B cell (primary cell): Measurements from ENCODE around the gene CEP19. TPM values are rescaled to one million over a fixed set of nuclear protein-coding genes. Genes with fewer than 3 reads are reported as not detected.
"Not testable (repeated sequence)": the region's sequence is repeated elsewhere in the genome, so short reads cannot be mapped to it uniquely, and the experiment has no call there.

Experiments
- ATAC-seq: fragments of 200-7000 bp; cut with Tn5 transposase; one replicate; pipeline ENCODE4 v1.10.0; 2021; ENCODE audit warnings: low read depth, mild to moderate bottlenecking, moderate number of reproducible peaks, moderate library complexity
- CTCF ChIA-PET: fragments of 350-600 bp; sonication (Branson Sonifier 250); formaldehyde crosslinking; loops from one replicate; lab custom pipeline; 2021; ENCODE audit warnings: antibody characterized with exemption, inconsistent platforms; lab: Charles Lee
- POLR2A ChIA-PET: fragments of 350-600 bp; sonication (Branson Sonifier 250); formaldehyde crosslinking; loops from one replicate; lab custom pipeline; 2021; ENCODE audit warnings: antibody characterized with exemption; lab: Charles Lee
- DNase-seq: peaks from one replicate; pipeline ENCODE4 v3.0.0; 2013
- H2AFZ ChIP-seq: 2 replicates; pipeline ENCODE4 v1.6.1; 2012; ENCODE audit warnings: mild to moderate bottlenecking, low read depth, low read length; ENCODE audit not compliant: insufficient read depth, poor library complexity, severe bottlenecking
- H3K27ac ChIP-seq, 2 donors: 1 replicate in 1 of 2; 2 replicates in 1 of 2; pipeline ENCODE4 v1.5.1; 2012 to 2013; ENCODE audit warnings: low read length in 2 of 2, mild to moderate bottlenecking in 2 of 2, moderate library complexity in 1 of 2
- H3K27me3 ChIP-seq, 4 experiments: fragments of 200-600 bp in 1 of 4; sonication (generic) in 1 of 4; replicated peaks in 1 of 4; 1 replicate in 2 of 4; 2 replicates in 2 of 4; pipeline versions ENCODE4 v1.6.1 to v1.7.0; 2013 to 2016; ENCODE audit warnings: low read length in 3 of 4, mild to moderate bottlenecking in 2 of 4, mixed read lengths in 1 of 4, moderate library complexity in 1 of 4; ENCODE audit not compliant: insufficient read depth in 4 of 4, control insufficient read depth in 3 of 4; ENCODE audit errors: control extremely low read depth in 1 of 4
- H3K36me3 ChIP-seq, 2 experiments: replicated peaks in 1 of 2; 1 replicate in 1 of 2; 2 replicates in 1 of 2; pipeline versions ENCODE4 v1.6.1 to v1.7.1; 2013; ENCODE audit warnings: low read length in 1 of 2; ENCODE audit not compliant: insufficient read depth in 2 of 2, control insufficient read depth in 1 of 2; ENCODE audit errors: control extremely low read depth in 1 of 2, extremely low read depth in 1 of 2
- H3K4me1 ChIP-seq, 2 donors: fragments of 200-600 bp in 1 of 2; sonication (generic) in 1 of 2; 1 replicate in 1 of 2; 2 replicates in 1 of 2; pipeline versions ENCODE4 v1.5.1 to v1.6.1; 2013 to 2017; ENCODE audit warnings: low read length in 2 of 2; ENCODE audit not compliant: control insufficient read depth in 2 of 2, insufficient read depth in 2 of 2
- H3K4me2 ChIP-seq: replicated peaks from 2 replicates; pipeline ENCODE3; 2012; ENCODE audit warnings: mild to moderate bottlenecking, low read depth, low read length; ENCODE audit not compliant: poor library complexity, severe bottlenecking
- H3K4me3 ChIP-seq, 5 experiments: fragments of 200-600 bp in 1 of 5; sonication (generic) in 1 of 5; 1 replicate in 3 of 5; 2 replicates in 2 of 5; pipeline versions ENCODE4 v1.5.1 to v1.7.0; 2011 to 2016; ENCODE audit warnings: low read length in 4 of 5, mild to moderate bottlenecking in 4 of 5, low read depth in 2 of 5, control low read depth in 1 of 5, moderate library complexity in 1 of 5; ENCODE audit not compliant: insufficient read depth in 1 of 5; ENCODE audit errors: control extremely low read depth in 1 of 5, extremely low read depth in 1 of 5
- H3K79me2 ChIP-seq: fragments of 200-600 bp; sonication (generic); one replicate; pipeline ENCODE4 v1.6.0; 2016; ENCODE audit warnings: low read length; ENCODE audit not compliant: control insufficient read depth, insufficient read depth
- H3K9ac ChIP-seq: fragments of 200-600 bp; sonication (generic); 2 replicates; pipeline ENCODE4 v1.6.1; 2017; ENCODE audit warnings: mild to moderate bottlenecking, low read length, moderate library complexity
- H3K9me3 ChIP-seq, 3 donors: one replicate each; pipeline versions ENCODE4 v1.6.1 to v1.7.1; 2013; ENCODE audit warnings: low read length in 2 of 3; ENCODE audit not compliant: control insufficient read depth in 2 of 3, insufficient read depth in 1 of 3; ENCODE audit errors: control extremely low read depth in 1 of 3
- H4K20me1 ChIP-seq: 2 replicates; pipeline ENCODE4 v1.6.0; 2012; ENCODE audit warnings: mild to moderate bottlenecking, low read length; ENCODE audit not compliant: insufficient read depth, control insufficient read depth, poor library complexity, severe bottlenecking
- H3K27ac Mint-ChIP-seq: one replicate; pipeline ENCODE4 v1.8.0; 2021; ENCODE audit warnings: mixed read lengths
- H3K27me3 Mint-ChIP-seq: one replicate; pipeline ENCODE4 v1.8.0; 2021; ENCODE audit warnings: mixed read lengths
- H3K4me1 Mint-ChIP-seq: one replicate; pipeline ENCODE4 v1.8.0; 2021; ENCODE audit warnings: mixed read lengths
- H3K4me3 Mint-ChIP-seq: one replicate; pipeline ENCODE4 v1.8.0; 2021; ENCODE audit warnings: mixed read lengths
- H3K9me3 Mint-ChIP-seq: one replicate; pipeline ENCODE4 v1.8.0; 2022; ENCODE audit warnings: mixed read lengths; ENCODE audit not compliant: insufficient read depth
- CTCF ChIP-seq: fragments of 200-600 bp; IDR thresholded peaks from one replicate; pipeline ENCODE4 v1.8.0; 2022; ENCODE audit warnings: antibody characterized with exemption, mild to moderate bottlenecking
- EZH2 ChIP-seq: IDR thresholded peaks from 2 replicates; pipeline ENCODE4 v1.6.1; 2012; ENCODE audit warnings: borderline replicate concordance, low read depth, mild to moderate bottlenecking, moderate library complexity, low read length; ENCODE audit not compliant: insufficient read depth, poor library complexity, severe bottlenecking
- WGBS: methylation state at CpG from one replicate; pipeline ENCODE4 v1.1.5; 2013; ENCODE audit warnings: missing lambda C conversion rate; ENCODE audit not compliant: insufficient coverage; 5-methylcytosine and 5-hydroxymethylcytosine counted together
- intact Hi-C: fragments of 100-400 bp; cut with micrococcal nuclease; formaldehyde crosslinking; loops from one replicate; pipeline ENCODE4 v1.10.0; 2022
- polyA plus RNA-seq: library from polyadenylated mRNA; depleted of rRNA; stranded (reverse); fragments of >200 nt; gene quantifications from 2 replicates; pipeline ENCODE4 v1.2.3, GENCODE V29; 2012
- total RNA-seq, 2 donors: library from RNA; stranded (reverse); fragments of 120-200 nt in 1 of 2; gene quantifications; 1 replicate in 1 of 2; 2 replicates in 1 of 2; pipeline versions ENCODE4 v1.2.3 to v1.2.4, GENCODE V29; 2013 to 2022

The CEP19 gene
- total and polyA plus RNA-seq, 2 donors (not counting 1 experiment from before 2014, with no cell fraction given) = 0.45 to 4.6 TPM

GRCh38 chr3:196726788-196727675, 15.0 kb upstream of the CEP19 start:
- ChIA-PET POLR2A (interaction anchor here (0.8 kb wide), 1 partner anchor 13 kb away, joined by 3 read pairs; the partner anchor contains the start of gene PAK2), CTCF (no interaction called here)
- H3K27me3 ChIP-seq = no peaks in the 10 kb centered on the region
- H3K27me3 Mint-ChIP-seq = no peaks in the 10 kb centered on the region
- no peak overlapping the region for H3K4me3 Mint-ChIP-seq
- H3K4me1 ChIP-seq = no peaks in the 10 kb centered on the region
- H3K9me3 Mint-ChIP-seq = no peaks in the 10 kb centered on the region
- no peaks in the 10 kb centered on the region for H3K4me1 Mint-ChIP-seq
- no peak overlapping the region for H3K4me2 ChIP-seq
- ATAC-seq (no peak), DNase-seq (no peak)
- no peak overlapping the region for H2AFZ ChIP-seq
- H3K27ac ChIP-seq = no peak overlapping the region
- no peaks in the 10 kb centered on the region for H4K20me1 ChIP-seq
- H3K27ac Mint-ChIP-seq = no peak overlapping the region
- no peak overlapping the region for H3K4me3 ChIP-seq
- no peaks in the 10 kb centered on the region for H3K9me3 ChIP-seq
- no peak overlapping the region for H3K9ac ChIP-seq
- peaks cover 5% of the 10 kb centered on the region for H3K79me2 ChIP-seq
- TF ChIP-seq EZH2 (no peak), CTCF (no peak)
- peaks cover 5% of the 10 kb centered on the region in 2 experiments for H3K36me3 ChIP-seq
- intact Hi-C loops = no loop called here
- no CpG with 5 or more reads among the region's 7 CpGs for WGBS

DNA sequence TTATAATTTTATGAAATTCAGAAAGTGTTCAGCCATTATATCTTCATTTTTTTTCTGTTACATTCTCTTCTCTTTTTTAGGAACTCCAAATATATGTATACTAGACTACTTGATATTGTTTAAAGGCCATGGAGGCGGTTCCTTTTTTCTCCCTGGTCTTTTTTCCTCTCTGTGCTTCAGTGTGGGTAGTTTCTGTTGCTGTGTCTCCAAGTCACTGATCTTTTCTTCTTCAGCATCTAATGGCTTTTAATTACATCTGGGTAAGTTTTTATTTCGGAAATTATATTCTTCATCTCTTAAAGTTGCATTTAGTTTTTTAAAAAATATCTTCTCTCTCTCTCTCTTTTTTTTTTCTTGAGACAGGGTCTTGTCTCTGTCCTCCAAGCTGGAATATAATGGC, 9.0 kb upstream of the CEP19 start:
- H3K4me3 ChIP-seq = no peak overlapping the region
- H3K9ac ChIP-seq = no peak overlapping the region
- ChIA-PET CTCF (no interaction called here), POLR2A (no interaction called here)
- H3K27me3 ChIP-seq = no peaks in the 10 kb centered on the region
- no peak overlapping the region for H2AFZ ChIP-seq
- no peaks in the 10 kb centered on the region for H3K9me3 Mint-ChIP-seq
- H3K4me1 Mint-ChIP-seq = no peaks in the 10 kb centered on the region
- peaks cover 3 to 9% of the 10 kb centered on the region in 2 experiments for H3K36me3 ChIP-seq
- no peak overlapping the region for H3K27ac Mint-ChIP-seq
- intact Hi-C loops = no loop called here
- no CpG with 5 or more reads among the region's 2 CpGs for WGBS
- H3K4me1 ChIP-seq = no peaks in the 10 kb centered on the region
- no peak for TF ChIP-seq EZH2
- no peak for TF ChIP-seq CTCF
- H3K27ac ChIP-seq = no peak overlapping the region
- no peaks in the 10 kb centered on the region for H3K9me3 ChIP-seq
- no peak overlapping the region for H3K4me2 ChIP-seq
- peaks cover 12% of the 10 kb centered on the region for H3K79me2 ChIP-seq
- no peaks in the 10 kb centered on the region for H4K20me1 ChIP-seq
- no peak overlapping the region for H3K4me3 Mint-ChIP-seq
- ATAC-seq = no peak
- H3K27me3 Mint-ChIP-seq = no peaks in the 10 kb centered on the region
- no peak for DNase-seq

- DNase-seq, ATAC-seq, H3K9me3 ChIP-seq, H3K9ac ChIP-seq, H3K36me3 ChIP-seq, H3K4me1 ChIP-seq, H3K27me3 Mint-ChIP-seq, H3K27ac ChIP-seq, H3K4me1 Mint-ChIP-seq, intact Hi-C loops, CTCF ChIA-PET, H3K27ac Mint-ChIP-seq, POLR2A ChIA-PET, H3K27me3 ChIP-seq, H3K4me3 Mint-ChIP-seq, H3K4me2 ChIP-seq, H4K20me1 ChIP-seq, H3K9me3 Mint-ChIP-seq, H2AFZ ChIP-seq, H3K4me3 ChIP-seq: not testable (repeated sequence)
- H3K79me2 ChIP-seq = peaks cover 18% of the 10 kb centered on the region
- no CpG with 5 or more reads among the region's 3 CpGs for WGBS
Measured at GRCh38 chr3:196717162-196717561, 5.1 kb upstream of the CEP19 start.
